ENCODE results near the gene SIRT7. TPM values are rescaled to one million over a fixed set of nuclear protein-coding genes. Genes with fewer than 3 reads are reported as not detected.

Gene SIRT7
- total RNA-seq, 4 donors from 2014 or later = 7.5 to 22.0 (median 15.5) TPM

DNA sequence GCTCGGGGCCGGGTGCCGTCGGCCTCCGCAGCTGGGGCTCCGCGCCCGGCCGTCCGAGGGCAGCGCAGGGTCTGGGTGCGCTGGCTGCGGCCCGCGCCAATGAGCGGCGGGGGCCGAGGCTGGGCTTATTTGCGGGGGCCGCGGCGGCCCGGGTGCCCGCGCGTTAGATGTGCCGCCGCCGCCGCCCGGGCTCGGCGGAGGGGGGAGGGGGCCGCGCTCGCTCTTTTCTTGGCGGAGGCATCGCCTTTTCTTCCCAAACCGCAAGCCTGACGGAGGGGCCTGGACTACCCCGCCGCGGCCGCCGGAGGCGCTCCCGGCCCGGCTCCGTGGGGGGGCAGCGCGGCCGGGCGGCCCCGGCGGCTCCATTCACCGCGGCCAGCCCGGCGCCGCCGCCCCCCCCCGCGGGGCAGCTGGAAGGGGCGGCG lies 43.1 kb upstream of the SIRT7 start, which contains the start of gene NOTUM:
Gene NOTUM, minus strand, starts transcription at position 101 of the 425 bp plus-strand sequence. CDS start 278 bp downstream, outside the sequence.
- TF ChIP-seq, protein P1, sequence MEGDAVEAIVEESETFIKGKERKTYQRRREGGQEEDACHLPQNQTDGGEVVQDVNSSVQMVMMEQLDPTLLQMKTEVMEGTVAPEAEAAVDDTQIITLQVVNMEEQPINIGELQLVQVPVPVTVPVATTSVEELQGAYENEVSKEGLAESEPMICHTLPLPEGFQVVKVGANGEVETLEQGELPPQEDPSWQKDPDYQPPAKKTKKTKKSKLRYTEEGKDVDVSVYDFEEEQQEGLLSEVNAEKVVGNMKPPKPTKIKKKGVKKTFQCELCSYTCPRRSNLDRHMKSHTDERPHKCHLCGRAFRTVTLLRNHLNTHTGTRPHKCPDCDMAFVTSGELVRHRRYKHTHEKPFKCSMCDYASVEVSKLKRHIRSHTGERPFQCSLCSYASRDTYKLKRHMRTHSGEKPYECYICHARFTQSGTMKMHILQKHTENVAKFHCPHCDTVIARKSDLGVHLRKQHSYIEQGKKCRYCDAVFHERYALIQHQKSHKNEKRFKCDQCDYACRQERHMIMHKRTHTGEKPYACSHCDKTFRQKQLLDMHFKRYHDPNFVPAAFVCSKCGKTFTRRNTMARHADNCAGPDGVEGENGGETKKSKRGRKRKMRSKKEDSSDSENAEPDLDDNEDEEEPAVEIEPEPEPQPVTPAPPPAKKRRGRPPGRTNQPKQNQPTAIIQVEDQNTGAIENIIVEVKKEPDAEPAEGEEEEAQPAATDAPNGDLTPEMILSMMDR (IDR thresholded peaks at IDR 0.05; ENCODE audit: low read depth) = no peak

DNA sequence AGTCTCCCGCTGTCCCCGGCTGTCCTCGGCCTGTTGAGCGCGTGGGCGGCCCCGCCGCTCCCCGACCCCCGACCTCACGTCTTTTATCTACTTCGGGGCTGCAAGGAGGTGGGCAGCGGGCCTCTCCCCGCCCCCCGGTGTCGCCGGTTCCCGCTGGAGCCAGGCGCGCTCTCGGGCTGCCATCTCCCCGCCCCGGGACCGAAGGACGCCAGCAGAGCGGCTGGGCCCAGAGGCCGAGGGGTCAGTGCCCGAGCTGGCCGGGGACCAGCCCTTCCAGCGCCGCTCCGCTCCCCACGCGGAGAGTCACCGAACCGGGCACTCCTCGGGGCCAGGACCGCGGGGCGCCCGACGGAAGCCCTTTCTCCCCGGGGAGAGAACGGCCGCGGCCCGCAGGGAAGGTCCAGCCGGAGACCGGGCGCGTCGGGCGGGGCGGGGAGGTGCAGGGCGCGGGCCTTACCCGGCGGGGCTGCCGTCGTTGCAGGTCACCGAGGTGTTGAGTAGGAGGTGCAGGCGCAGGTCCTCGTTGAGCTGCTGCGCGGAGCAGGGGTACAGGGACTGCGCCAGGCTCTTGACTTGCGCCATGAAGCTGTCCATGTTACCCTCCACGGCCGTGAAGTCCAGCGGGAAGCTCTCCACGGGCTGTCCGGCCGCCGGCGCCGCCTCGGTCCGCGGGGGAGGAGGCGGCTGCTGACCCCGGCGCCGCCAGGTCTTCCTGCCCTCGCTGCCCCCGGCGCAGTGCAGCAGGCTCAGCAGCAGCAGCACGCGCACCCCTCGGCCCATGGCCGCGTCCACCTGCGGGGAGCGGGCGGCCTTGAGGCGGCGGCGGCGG lies 42.4 kb upstream of the SIRT7 start:
- TF ChIP-seq, protein P1 (IDR thresholded peaks at IDR 0.05; ENCODE audit: low read depth) = no peak

DNA sequence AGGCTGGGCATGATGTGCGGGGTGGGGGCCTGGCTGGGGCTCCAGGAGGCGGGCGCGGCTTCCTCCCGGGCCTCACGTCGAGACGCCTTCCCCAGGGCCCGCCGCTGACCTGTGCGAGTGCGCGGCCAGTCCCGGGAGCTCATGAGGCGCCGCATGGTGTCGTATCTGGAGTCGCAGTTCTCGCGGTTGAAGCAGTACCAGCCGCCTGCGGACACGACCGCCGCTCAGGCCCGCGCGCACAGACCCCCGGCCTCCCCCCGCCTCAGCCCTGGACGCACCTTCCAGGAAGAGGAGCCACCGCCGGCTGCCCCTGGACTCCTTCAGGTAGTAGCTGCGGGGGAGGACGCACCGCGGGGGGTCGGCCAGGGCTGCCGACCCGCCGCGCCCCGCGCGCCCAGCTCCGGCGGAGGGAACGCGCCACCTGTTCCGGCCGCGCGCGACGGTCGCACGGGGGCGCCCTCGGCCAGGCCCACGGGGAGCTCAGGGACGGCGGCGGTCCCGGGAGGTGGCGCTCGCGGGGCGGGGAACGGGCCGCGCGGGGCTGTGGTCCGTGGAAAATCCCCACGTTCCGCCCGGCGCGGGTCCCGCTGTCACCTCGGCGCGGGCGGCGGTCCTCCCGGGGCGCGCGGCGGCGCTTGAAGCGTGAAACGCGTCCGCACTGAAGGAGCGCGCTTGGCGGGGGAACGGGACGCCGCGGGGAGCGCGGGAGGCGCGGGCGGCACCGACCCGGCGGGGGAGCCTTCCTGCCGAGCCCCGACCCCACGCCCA lies 41.6 kb upstream of the SIRT7 start:
- TF ChIP-seq, protein P1 (IDR thresholded peaks at IDR 0.05; ENCODE audit: low read depth) = no peak

GRCh38 chr17:81958633-81959342 lies 40.8 kb upstream of the SIRT7 start:
- TF ChIP-seq, protein P1 (IDR thresholded peaks at IDR 0.05; ENCODE audit: low read depth) = no peak

- TF ChIP-seq, protein P1 (IDR thresholded peaks at IDR 0.05; ENCODE audit: low read depth) = no peak
Measured at GRCh38 chr17:81957691-81958432, 39.9 kb upstream of the SIRT7 start.

- TF ChIP-seq, protein P1 (IDR thresholded peaks at IDR 0.05; ENCODE audit: low read depth) = no peak
Measured at GRCh38 chr17:81956607-81957589, 38.9 kb upstream of the SIRT7 start.
